GM18526 (cell line): ENCODE measurements around the gene MICU1.

Source experiments
- POLR2A ChIP-seq: IDR thresholded peaks from 3 replicates; pipeline ENCODE4 v1.6.1; 2011; ENCODE audit not compliant: insufficient read length; ENCODE audit errors: extremely low read depth

The MICU1 gene

DNA sequence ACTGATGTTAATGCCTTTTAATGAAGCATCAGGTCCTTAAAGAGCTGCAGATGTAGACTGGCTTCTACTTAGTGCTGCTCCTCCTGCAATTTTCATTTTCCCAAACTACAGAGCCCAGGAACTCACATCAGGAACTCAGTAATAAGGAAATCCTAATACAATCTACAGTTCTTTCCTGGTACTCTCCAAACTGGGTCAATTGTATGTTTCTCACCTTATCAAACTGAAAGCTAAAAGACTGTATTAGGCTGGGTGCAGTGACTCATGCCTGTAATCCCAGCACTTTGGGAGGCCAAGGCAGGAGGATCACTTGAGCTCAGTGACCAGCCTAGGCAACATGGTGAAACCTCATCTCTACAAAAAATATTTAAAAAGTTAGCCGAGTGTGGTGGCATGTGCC is 216.7 kb downstream of the MICU1 start:
- TF ChIP-seq POLR2A = no peak

GRCh38 chr10:72407927-72408600 is 217.8 kb downstream of the MICU1 start:
- TF ChIP-seq POLR2A = no peak

GRCh38 chr10:72407471-72407870 is 218.4 kb downstream of the MICU1 start:
- TF ChIP-seq POLR2A = no peak

DNA sequence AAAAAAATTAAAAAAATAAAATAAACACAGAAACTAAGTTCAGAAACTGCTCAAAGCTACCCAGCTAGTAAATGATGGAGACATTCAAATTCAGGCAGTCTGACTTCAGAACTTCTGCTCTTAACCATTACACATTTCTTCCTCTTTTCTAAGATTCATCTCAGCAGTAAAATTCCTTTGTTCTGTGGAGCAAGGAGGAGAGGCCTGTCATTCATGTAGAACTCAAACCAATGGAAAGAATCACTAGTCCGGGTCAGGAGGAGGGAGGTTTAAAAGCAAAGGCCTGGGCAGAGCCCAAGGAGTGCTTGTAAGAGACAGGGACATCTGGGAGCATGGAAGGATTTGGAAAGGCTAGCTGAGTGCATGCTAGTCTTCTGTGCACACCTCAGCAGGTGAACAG is 233.3 kb downstream of the MICU1 start:
- TF ChIP-seq POLR2A = no peak

DNA sequence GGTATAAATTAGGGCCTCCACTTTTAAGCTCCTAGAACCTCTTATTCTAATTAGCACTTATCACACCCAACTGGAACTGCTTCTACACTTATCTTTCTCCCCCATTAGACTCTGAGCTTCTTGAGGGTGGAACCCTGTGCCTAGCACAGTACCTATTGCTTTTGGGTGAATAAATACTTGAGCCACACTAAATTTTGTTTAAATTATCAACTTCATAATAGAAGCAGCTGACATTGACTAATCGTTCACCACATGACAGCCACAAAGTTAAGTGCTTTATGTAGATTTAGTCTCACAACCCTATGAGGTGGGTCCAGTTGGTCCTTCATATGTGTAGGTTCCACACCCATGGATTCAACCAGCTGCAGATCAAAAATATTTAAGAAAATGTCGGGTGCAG is 235.1 kb downstream of the MICU1 start:
- no peak for TF ChIP-seq POLR2A

GRCh38 chr10:72389716-72390115 is 236.2 kb downstream of the MICU1 start:
- no peak for TF ChIP-seq POLR2A

DNA sequence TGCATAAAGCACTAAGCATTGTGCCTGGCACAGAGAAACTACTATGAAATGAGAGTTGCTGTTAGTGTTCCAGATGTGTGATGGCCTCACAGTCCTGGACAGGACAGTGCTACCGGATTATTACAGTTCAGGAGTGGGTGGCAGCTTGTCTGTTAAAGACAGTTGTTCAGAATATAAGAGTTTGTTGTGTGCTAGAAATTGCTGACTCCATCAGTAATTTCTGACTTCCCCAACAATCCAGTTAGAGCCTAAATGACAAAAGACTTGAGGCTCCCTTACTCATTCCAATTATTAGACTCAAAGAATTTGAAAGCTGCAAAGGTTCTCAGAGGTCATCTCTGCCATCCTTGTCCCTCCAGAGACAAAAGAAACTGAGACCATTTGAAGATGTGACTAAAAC is 236.9 kb downstream of the MICU1 start:
- no peak for TF ChIP-seq POLR2A

GRCh38 chr10:72388062-72388461 is 237.8 kb downstream of the MICU1 start:
- no peak for TF ChIP-seq POLR2A

GRCh38 chr10:72386916-72387586 is 238.8 kb downstream of the MICU1 start:
- TF ChIP-seq POLR2A = no peak

DNA sequence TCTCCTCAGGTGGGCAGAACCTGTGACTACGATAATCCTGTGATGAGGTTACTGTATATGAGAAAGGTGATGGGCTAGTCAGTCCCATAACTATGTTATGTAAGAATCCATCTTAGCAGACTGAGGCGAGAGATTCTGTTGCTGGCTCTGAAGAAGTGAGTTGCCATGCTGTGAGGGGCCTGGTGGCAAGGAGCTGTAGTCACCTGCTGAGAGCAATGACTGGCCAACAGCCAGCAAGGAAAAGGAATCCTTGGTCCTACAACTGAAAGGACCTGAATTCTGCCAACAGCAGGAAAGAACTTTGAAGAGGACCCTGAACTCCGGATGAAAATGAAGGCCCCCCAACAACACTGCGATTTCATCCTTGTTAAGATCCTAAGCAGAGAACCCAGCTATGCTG is 240.2 kb downstream of the MICU1 start:
- no peak for TF ChIP-seq POLR2A

DNA sequence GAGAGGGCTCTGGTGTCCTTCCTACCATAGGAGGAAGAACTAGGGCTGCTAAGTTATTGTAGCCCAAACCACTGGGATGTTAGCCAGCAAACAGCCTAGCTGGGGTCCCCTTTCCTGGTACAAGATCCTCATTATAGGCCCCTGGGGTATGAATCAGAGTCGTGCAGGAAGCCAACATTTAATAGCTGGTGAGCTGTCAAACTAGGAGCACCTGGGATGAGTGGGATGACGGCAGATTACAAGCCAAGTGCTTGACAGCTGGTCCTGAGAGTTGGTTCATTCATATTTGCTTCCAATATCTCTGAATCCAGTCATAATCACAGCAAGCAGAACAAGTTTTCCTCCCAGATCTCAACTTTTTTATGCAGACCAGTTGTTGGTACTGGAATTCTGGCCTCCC is 246.1 kb downstream of the MICU1 start:
- no peak for TF ChIP-seq POLR2A

GRCh38 chr10:72379062-72379461 is 246.8 kb downstream of the MICU1 start:
- TF ChIP-seq POLR2A = no peak

- TF ChIP-seq POLR2A = no peak
These were observed 250.3 kb downstream of the MICU1 start for GRCh38 chr10:72375585-72375984.

GRCh38 chr10:72375173-72375572 is 250.7 kb downstream of the MICU1 start:
- TF ChIP-seq POLR2A = no peak

- no peak for TF ChIP-seq POLR2A
These were observed 255.6 kb downstream of the MICU1 start for GRCh38 chr10:72370201-72370722.

- no peak for TF ChIP-seq POLR2A
These were observed 258.4 kb downstream of the MICU1 start for GRCh38 chr10:72367301-72367960.

- no peak for TF ChIP-seq POLR2A
These were observed 260.6 kb downstream of the MICU1 start for GRCh38 chr10:72365106-72365895.
